Neural progenitor cell (in vitro differentiated cells): Measurements from ENCODE around the gene GRAMD1C.

Experiments used
- CTCF ChIP-seq: fragments of 200-600 bp; sonication (generic); IDR thresholded peaks from 2 replicates; pipeline ENCODE4 v1.5.1; 2017; ENCODE audit warnings: antibody characterized with exemption, mild to moderate bottlenecking
- EZH2 ChIP-seq: fragments of 200-600 bp; sonication (generic); IDR thresholded peaks from 2 replicates; pipeline ENCODE4 v1.6.1; 2017; ENCODE audit warnings: antibody characterized with exemption, mild to moderate bottlenecking, moderate library complexity
- EZH2phosphoT487 ChIP-seq: fragments of 200-600 bp; sonication (generic); IDR thresholded peaks from 2 replicates; pipeline ENCODE4 v1.6.1; 2017; ENCODE audit warnings: antibody characterized with exemption

- TF ChIP-seq EZH2 (no peak), EZH2phosphoT487 (no peak), CTCF (no peak)
Measured at GRCh38 chr3:113831103-113831355, 7.6 kb upstream of the GRAMD1C start.
